Neural progenitor cell (in vitro differentiated cells): Measurements from ENCODE around the gene RASA1.

Experiments used
- CTCF ChIP-seq: fragments of 200-600 bp; sonication (generic); IDR thresholded peaks from 2 replicates; pipeline ENCODE4 v1.5.1; 2017; ENCODE audit warnings: antibody characterized with exemption, mild to moderate bottlenecking
- EZH2 ChIP-seq: fragments of 200-600 bp; sonication (generic); IDR thresholded peaks from 2 replicates; pipeline ENCODE4 v1.6.1; 2017; ENCODE audit warnings: antibody characterized with exemption, mild to moderate bottlenecking, moderate library complexity

- TF ChIP-seq CTCF, result no peak
- no peak for TF ChIP-seq EZH2
Observed at GRCh38 chr5:87282269-87282668, 14.6 kb downstream of the RASA1 start.
